Large intestine (tissue), 3 donors: ENCODE data around the gene ATRN. TPM values are rescaled to one million over a fixed set of nuclear protein-coding genes. Genes with fewer than 3 reads are reported as not detected.

Source experiments
- DNase-seq, 2 donors: peaks; one replicate each; pipeline versions ENCODE4 v3.0.0 to v3.0.0-alpha.2; 2013
- H3K27ac ChIP-seq: one replicate; pipeline ENCODE4 v1.5.1; 2013; ENCODE audit warnings: low read length
- H3K27me3 ChIP-seq: 2 replicates; pipeline ENCODE4 v1.6.1; 2013; ENCODE audit warnings: low read length; ENCODE audit not compliant: control insufficient read depth, insufficient read depth
- H3K36me3 ChIP-seq: 2 replicates; pipeline ENCODE4 v1.6.1; 2013; ENCODE audit warnings: low read length; ENCODE audit not compliant: control insufficient read depth, insufficient read depth
- H3K4me1 ChIP-seq: one replicate; pipeline ENCODE4 v1.6.1; 2013; ENCODE audit warnings: low read length; ENCODE audit not compliant: control insufficient read depth, insufficient read depth
- H3K4me3 ChIP-seq: one replicate; pipeline ENCODE4 v1.5.1; 2013; ENCODE audit warnings: low read length
- H3K9me3 ChIP-seq: one replicate; pipeline ENCODE4 v1.6.1; 2013; ENCODE audit warnings: mild to moderate bottlenecking, low read depth, low read length, moderate library complexity; ENCODE audit not compliant: control insufficient read depth
- WGBS: methylation state at CpG from one replicate; pipeline ENCODE4 v1.1.5; 2013; ENCODE audit warnings: low lambda C conversion rate; ENCODE audit not compliant: insufficient coverage; 5-methylcytosine and 5-hydroxymethylcytosine counted together
- polyA plus RNA-seq: library from polyadenylated mRNA; unstranded; fragments of 120-200 nt; gene quantifications from one replicate; pipeline ENCODE4 v1.2.1, GENCODE V29; 2013

ATRN gene
- polyA plus RNA-seq, 1 donor: 89.2 TPM

DNA sequence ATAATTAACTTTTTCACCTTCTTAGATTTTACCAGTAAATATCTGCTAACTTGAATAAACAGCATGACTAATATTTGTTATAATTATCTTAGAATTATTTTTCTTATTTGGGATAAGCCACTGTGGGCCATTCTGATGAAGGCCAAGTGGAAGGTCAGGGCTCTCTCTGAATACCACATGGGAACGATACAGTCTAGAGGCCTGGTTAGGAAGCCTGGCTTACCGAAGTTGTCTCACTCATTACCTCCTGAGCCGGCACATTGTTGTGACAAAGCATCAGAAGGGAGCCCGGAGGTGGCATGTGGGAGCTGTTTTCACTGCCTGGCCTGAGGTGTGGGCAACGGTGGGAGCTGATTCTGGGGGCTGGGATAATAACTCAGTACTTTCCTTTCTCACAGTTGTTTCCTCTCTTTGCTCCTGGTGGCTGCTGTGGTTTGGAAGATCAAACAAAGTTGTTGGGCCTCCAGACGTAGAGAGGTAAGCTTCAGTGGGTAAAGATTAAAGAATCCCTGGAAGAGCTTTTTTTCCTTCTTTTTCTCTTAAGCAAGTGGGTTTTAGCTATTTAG, 163.2 kb downstream of the ATRN start:
- Histone ChIP-seq H3K36me3 (peaks cover 37% of the 10 kb centered on the region), H3K27me3 (no peaks in the 10 kb centered on the region), H3K27ac (no peak overlapping the region), H3K4me1 (no peaks in the 10 kb centered on the region), H3K4me3 (no peak overlapping the region), H3K9me3 (no peaks in the 10 kb centered on the region)
- DNase-seq: no peak
- no CpG with 5 or more reads among the region's 6 CpGs for WGBS

DNA sequence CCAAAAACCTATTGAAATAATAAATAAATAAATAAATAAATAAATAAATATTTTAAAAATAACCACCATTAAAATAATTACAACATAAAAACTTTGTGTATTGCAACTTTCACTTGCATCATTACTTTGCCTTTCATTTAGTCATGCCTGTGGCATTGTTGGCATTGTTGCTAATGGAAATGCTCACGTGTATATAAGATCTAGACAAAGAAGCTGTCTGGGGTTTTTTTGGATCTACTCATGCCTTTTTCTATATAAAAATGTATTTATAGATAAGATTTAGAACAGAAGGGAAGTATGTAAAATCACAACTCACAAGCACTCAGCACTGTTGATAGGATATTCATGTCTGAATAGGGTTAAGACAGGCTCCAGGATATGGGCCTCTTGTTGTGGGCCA, 164.5 kb downstream of the ATRN start:
- Histone ChIP-seq H3K4me3 (no peak overlapping the region), H3K27me3 (no peaks in the 10 kb centered on the region), H3K9me3 (no peaks in the 10 kb centered on the region), H3K27ac (no peak overlapping the region), H3K36me3 (peaks cover 35% of the 10 kb centered on the region), H3K4me1 (no peaks in the 10 kb centered on the region)
- DNase-seq: no peak
- WGBS: 100% methylated on average over 1 of the region's 1 CpG

DNA sequence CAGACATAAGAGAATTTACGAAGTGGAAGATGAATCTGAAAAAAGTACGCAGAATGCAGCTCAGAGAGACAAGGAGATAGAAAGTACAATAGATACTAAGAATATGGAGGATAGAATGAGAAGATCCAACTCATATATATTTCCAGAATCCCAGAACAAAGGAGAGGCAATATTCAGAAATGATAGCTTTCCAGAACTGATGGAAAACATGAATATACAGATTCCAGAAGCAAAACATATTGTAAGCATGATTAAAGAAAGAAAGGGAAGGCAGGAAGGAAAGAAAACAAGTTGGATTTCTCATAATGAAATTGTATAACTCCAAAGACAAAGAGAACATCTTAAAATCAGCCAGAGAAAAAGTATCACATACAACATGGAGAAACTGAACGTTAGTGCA, 169.4 kb downstream of the ATRN start:
- no peaks in the 10 kb centered on the region for H3K4me1 ChIP-seq
- WGBS: 100% methylated on average over 2 of the region's 3 CpGs
- H3K27ac ChIP-seq: no peak overlapping the region
- no peaks in the 10 kb centered on the region for H3K9me3 ChIP-seq
- H3K4me3 ChIP-seq: no peak overlapping the region
- peaks cover 51% of the 10 kb centered on the region for H3K36me3 ChIP-seq
- no peak for DNase-seq
- H3K27me3 ChIP-seq: no peaks in the 10 kb centered on the region

DNA sequence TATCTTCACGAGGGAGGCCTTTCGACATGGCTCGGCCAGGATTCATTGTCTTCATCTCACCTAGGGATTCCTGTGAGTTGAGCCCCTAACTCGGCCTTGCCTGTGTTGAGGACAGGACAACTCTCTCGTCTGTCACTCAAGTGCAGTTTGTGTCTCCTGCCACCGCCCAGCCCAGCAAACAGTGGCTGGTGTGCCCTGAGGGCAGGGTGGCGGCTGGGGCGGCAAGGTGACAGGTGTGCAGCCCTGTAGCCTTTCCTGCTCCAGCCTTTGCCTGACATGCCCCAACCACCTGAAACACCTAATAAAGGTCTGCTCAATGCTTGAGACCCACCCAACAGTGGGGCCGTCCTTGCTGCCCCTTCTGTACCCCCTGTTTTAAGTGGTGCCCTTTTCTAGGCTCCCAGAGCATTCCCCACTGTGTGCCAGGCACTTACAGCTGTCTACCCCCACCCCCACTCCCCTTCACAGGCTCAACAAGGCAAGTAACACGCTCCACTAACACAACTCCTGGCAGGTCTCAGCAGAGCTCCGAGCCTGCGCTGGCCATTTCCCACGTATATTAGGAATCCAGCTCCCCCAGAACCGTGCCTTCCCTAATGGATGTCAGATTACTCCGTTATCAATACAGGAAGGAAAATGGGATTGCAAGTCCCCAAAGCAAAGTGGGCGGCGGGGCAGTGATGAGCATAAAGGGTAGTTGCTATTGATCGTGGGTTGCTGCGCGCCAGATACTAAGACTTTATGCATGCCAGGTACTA, 174.7 kb downstream of the ATRN start:
- DNase-seq: no peak
- Histone ChIP-seq H3K4me3 (no peak overlapping the region), H3K27ac (no peak overlapping the region), H3K9me3 (no peaks in the 10 kb centered on the region), H3K36me3 (peaks cover 64% of the 10 kb centered on the region), H3K4me1 (no peaks in the 10 kb centered on the region), H3K27me3 (no peaks in the 10 kb centered on the region)
- no CpG with 5 or more reads among the region's 20 CpGs for WGBS

DNA sequence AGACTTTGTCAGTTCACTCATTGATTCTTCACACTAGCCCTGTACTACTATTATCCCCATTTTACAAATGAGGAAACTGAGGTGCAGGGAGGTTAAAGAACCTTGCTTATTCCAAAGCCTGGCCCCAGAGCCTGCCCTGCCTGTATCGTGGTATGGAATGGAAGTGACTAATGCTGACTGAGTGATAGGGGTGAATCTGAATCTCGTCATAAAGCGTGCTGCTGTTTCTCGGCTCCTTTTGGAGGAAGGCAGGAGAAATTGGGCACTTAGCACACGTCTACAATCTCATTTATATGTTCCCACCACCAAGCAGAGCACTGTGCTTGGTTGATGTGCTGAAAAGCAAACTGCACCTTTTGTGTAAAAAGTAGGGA, 175.2 kb downstream of the ATRN start:
- WGBS: 91% methylated on average over 4 of the region's 5 CpGs
- Histone ChIP-seq H3K4me1 (no peaks in the 10 kb centered on the region), H3K36me3 (peaks cover 64% of the 10 kb centered on the region), H3K9me3 (no peaks in the 10 kb centered on the region), H3K27me3 (no peaks in the 10 kb centered on the region), H3K4me3 (no peak overlapping the region), H3K27ac (no peak overlapping the region)
- DNase-seq: no peak

DNA sequence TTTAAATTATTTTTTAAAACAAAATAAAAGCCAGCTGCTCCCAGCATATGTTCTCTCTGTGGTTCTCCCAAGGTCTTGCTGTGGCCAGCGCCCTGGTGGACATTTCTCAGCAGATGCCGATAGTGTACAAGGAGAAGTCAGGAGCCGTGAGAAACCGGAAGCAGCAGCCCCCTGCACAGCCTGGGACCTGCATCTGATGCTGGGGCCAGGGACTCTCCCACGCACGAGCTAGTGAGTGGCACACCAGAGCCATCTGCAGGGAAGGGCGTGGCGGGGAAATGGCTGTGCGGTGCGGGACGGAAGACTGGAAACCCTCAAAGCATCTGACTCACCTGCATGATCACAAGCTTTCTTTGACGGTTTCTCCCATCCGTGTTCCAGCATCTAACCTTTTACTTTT, 175.8 kb downstream of the ATRN start:
- Histone ChIP-seq H3K9me3 (no peaks in the 10 kb centered on the region), H3K27me3 (no peaks in the 10 kb centered on the region), H3K27ac (no peak overlapping the region), H3K36me3 (peaks cover 70% of the 10 kb centered on the region), H3K4me1 (no peaks in the 10 kb centered on the region), H3K4me3 (no peak overlapping the region)
- DNase-seq: no peak
- 100% methylated on average over 2 of the region's 13 CpGs for WGBS

DNA sequence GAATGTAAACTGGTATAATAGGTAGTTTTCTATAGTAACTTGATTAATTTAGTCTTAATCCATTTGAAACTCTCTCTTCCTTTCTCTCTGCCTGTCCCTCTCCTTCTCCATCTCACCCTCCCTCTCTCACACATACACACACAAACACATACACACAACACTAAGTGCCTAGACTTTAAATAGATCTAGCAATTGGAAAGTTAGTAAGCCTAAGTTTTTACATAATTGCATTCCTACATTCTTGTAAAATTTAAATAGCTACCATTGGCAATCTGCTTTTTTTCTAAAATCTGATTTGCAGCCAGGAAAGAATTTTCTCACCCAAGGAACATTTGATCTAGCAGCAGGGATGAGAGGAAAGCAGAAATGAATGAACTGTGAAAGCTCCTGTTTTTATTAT, 176.7 kb downstream of the ATRN start:
- Histone ChIP-seq H3K9me3 (no peaks in the 10 kb centered on the region), H3K27me3 (no peaks in the 10 kb centered on the region), H3K27ac (no peak overlapping the region), H3K4me1 (no peaks in the 10 kb centered on the region), H3K36me3 (peaks cover 64% of the 10 kb centered on the region), H3K4me3 (no peak overlapping the region)
- DNase-seq: no peak

DNA sequence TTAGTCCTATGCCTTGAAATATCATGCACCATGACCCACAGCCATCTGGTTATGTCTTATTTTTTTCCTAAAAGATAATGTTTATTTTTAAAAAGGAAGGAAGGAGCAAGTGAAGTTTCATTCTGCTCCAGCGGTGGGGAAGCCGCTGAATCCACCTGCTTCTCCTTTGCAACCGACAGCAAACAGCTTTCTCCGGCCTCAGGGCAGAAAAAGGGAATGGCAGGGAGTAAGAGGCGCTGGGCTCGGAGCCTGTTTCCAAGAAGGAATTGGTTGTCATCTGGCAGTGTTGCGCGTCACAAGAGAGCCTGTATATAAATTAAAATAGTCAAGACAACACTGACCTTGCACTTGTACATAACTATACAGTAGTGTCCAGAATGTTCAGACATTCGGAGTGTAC, 178.1 kb downstream of the ATRN start:
- H3K36me3 ChIP-seq: peaks cover 50% of the 10 kb centered on the region

DNA sequence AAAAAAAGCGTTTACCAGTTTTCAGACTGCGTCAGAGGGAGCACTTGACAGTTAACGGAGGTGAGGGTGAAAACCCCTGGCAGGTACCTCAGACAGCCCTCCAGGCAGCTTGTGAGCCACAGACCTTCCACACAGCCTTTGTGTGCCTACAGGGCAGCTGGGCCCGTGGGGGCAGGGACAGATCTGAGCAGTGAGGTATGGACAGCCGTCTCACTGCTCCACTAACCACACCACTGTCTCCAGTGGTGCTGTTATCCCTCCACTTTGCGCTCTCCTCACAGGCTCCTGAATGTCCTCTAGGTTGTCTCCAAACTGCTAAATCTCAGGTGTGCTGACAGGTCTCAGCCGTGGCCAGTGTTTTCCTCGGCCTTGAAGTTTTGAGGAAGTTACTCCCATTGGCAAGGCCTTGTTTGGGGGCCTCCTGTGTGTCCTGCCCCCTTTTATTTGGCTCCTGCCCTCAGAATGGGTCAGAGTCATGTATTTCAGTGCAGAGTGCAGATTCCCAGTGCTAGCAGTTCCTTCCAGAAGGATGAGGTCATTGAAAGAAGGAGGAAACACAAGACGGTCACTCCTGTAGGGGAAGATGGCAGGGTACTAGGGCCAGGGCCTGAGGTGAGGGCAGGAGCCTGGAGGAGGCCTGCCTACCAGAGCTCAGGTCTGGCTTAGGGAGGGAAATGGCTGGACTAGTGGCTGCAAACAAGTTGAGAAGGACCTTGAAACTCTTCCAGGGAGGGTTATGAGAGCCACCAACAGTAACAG, 180.6 kb downstream of the ATRN start:
- Histone ChIP-seq H3K27ac (no peak overlapping the region), H3K9me3 (no peaks in the 10 kb centered on the region), H3K4me1 (no peaks in the 10 kb centered on the region), H3K4me3 (no peak overlapping the region), H3K36me3 (peaks cover 28% of the 10 kb centered on the region), H3K27me3 (no peaks in the 10 kb centered on the region)
- DNase-seq: no peak
- no CpG with 5 or more reads among the region's 9 CpGs for WGBS

More for the DNA sequence above, 178.1 kb downstream of the ATRN start:
- Histone ChIP-seq H3K4me3 (no peak overlapping the region), H3K9me3 (no peaks in the 10 kb centered on the region), H3K4me1 (no peaks in the 10 kb centered on the region), H3K27me3 (no peaks in the 10 kb centered on the region), H3K27ac (no peak overlapping the region)
- 94% methylated on average over 4 of the region's 9 CpGs for WGBS
- DNase-seq: no peak

DNA sequence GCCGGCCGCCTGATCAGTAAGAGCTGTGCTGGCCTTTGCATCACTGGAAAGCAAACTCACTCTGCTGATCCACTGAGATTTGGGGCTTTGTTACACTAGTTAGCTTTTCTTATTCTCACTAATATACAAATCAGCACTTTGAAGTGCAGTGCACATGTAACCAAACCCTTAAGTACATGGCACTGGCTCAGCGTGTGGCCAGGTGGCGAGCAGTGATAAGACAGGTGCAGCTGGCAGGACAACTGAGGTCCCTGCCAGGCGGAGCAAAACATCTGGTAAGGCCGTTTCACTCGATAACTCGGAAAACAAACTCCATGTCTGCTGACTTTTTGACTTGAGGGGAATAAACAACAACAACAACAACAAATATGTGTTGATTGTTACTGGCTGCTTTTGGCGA, 181.4 kb downstream of the ATRN start:
- 88% methylated on average over 3 of the region's 9 CpGs for WGBS

More for the DNA sequence above, 181.4 kb downstream of the ATRN start:
- Histone ChIP-seq H3K4me1 (no peaks in the 10 kb centered on the region), H3K27me3 (peaks cover 1% of the 10 kb centered on the region), H3K36me3 (peaks cover 23% of the 10 kb centered on the region), H3K27ac (no peak overlapping the region), H3K9me3 (no peaks in the 10 kb centered on the region), H3K4me3 (no peak overlapping the region)
- DNase-seq: no peak
